Naive thymus-derived CD8-positive, alpha-beta T cell (primary cell): Measurements from ENCODE around the gene MAGEA12. TPM values are rescaled to one million over a fixed set of nuclear protein-coding genes. Genes with fewer than 3 reads are reported as not detected.
"Not testable (repeated sequence)": the region's sequence is repeated elsewhere in the genome, so short reads cannot be mapped to it uniquely, and the experiment has no call there.

Experiments
- ATAC-seq, 2 donors: fragments of 150-1000 bp; cut with Tn5 transposase in 1 of 2; sonication (Bioruptor Pico), chemical (Tn5 transposase) in 1 of 2; 1 replicate in 1 of 2; 2 replicates in 1 of 2; pipeline ENCODE4 v1.10.0; 2021; ENCODE audit warnings: mild to moderate bottlenecking in 2 of 2, moderate library complexity in 2 of 2
- POLR2A ChIA-PET: fragments of 350-600 bp; sonication (Branson Sonifier 250); formaldehyde crosslinking; loops from one replicate; lab custom pipeline; 2021; ENCODE audit warnings: antibody characterized with exemption; lab: Charles Lee
- DNase-seq, 10 donors: peaks; one replicate each; pipeline versions ENCODE4 v3.0.0 to v3.0.0-alpha.2; 2020 to 2022
- H3K27ac Mint-ChIP-seq, 10 donors: one replicate each; pipeline ENCODE4 v1.8.0; 2020 to 2022; ENCODE audit warnings: mild to moderate bottlenecking in 10 of 10, mixed read lengths in 10 of 10, moderate library complexity in 4 of 10, inconsistent platforms in 1 of 10
- H3K27me3 Mint-ChIP-seq, 5 donors: one replicate each; pipeline ENCODE4 v1.8.0; 2021 to 2022; ENCODE audit warnings: mixed read lengths in 5 of 5
- H3K36me3 Mint-ChIP-seq, 3 donors: one replicate each; pipeline ENCODE4 v1.8.0; 2020 to 2022; ENCODE audit warnings: mixed read lengths in 3 of 3, mild to moderate bottlenecking in 2 of 3, inconsistent platforms in 1 of 3
- H3K4me1 Mint-ChIP-seq, 4 donors: one replicate each; pipeline ENCODE4 v1.8.0; 2021 to 2022; ENCODE audit warnings: mixed read lengths in 4 of 4
- H3K4me3 Mint-ChIP-seq, 10 donors: one replicate each; pipeline ENCODE4 v1.8.0; 2020 to 2022; ENCODE audit warnings: mild to moderate bottlenecking in 10 of 10, mixed read lengths in 10 of 10, moderate library complexity in 6 of 10, inconsistent platforms in 1 of 10
- H3K9me3 Mint-ChIP-seq, 9 donors: one replicate each; pipeline ENCODE4 v1.8.0; 2020 to 2022; ENCODE audit warnings: mixed read lengths in 9 of 9, mild to moderate bottlenecking in 3 of 9, inconsistent platforms in 1 of 9, moderate library complexity in 1 of 9
- polyA plus RNA-seq, 3 donors: library from polyadenylated mRNA; unstranded; fragments of 300-500 nt; fragmentation: Illumina TruSeq; gene quantifications; one replicate each; pipeline ENCODE4 v1.2.3, GENCODE V29; 2021
- total RNA-seq, 8 experiments: library from RNA in 2 of 8; stranded (reverse) in 2 of 8; gene quantifications; one replicate each; pipeline ENCODE4 v1.2.3 and lab custom pipeline; 2021 to 2026

Gene MAGEA12
- total and polyA plus RNA-seq, 5 experiments from 2014 or later = not detected

DNA sequence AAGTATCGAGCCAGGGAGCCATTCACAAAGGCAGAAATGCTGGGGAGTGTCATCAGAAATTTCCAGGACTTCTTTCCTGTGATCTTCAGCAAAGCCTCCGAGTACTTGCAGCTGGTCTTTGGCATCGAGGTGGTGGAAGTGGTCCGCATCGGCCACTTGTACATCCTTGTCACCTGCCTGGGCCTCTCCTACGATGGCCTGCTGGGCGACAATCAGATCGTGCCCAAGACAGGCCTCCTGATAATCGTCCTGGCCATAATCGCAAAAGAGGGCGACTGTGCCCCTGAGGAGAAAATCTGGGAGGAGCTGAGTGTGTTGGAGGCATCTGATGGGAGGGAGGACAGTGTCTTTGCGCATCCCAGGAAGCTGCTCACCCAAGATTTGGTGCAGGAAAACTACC lies 3.0 kb downstream of the MAGEA12 start:
- ATAC-seq, H3K27me3 Mint-ChIP-seq, H3K9me3 Mint-ChIP-seq, POLR2A ChIA-PET, DNase-seq, H3K4me3 Mint-ChIP-seq, H3K4me1 Mint-ChIP-seq, H3K36me3 Mint-ChIP-seq, H3K27ac Mint-ChIP-seq: not testable (repeated sequence)

DNA sequence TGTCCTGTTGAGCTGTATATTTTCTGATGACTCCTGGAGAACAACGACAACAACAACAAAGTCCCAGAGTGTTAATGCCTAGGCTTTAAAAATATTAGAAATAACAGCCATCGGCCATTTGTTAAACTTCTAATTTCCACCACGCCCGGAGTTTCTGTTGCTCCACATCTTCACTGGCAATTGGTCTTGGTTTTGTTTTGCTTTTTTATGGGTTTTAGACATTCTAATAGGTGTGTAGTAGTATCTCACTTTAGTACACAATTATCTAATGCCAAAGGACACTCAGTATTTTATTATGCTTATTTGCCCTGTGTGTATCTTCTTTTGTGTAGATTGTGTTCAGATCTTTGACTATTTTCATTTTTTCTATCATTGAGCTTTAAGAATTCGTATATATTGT lies 5.0 kb downstream of the MAGEA12 start:
- Mint-ChIP-seq H3K9me3 (no peaks in the 10 kb centered on the region), H3K36me3 (no peaks in the 10 kb centered on the region), H3K4me3 (no peak overlapping the region), H3K4me1 (no peaks in the 10 kb centered on the region), H3K27ac (no peak overlapping the region), H3K27me3 (peaks cover 0 to 6% (median 0%) of the 10 kb centered on the region in 5 donors)
- DNase-seq = no peak
- ATAC-seq = no peak
- POLR2A ChIA-PET = no interaction called here

DNA sequence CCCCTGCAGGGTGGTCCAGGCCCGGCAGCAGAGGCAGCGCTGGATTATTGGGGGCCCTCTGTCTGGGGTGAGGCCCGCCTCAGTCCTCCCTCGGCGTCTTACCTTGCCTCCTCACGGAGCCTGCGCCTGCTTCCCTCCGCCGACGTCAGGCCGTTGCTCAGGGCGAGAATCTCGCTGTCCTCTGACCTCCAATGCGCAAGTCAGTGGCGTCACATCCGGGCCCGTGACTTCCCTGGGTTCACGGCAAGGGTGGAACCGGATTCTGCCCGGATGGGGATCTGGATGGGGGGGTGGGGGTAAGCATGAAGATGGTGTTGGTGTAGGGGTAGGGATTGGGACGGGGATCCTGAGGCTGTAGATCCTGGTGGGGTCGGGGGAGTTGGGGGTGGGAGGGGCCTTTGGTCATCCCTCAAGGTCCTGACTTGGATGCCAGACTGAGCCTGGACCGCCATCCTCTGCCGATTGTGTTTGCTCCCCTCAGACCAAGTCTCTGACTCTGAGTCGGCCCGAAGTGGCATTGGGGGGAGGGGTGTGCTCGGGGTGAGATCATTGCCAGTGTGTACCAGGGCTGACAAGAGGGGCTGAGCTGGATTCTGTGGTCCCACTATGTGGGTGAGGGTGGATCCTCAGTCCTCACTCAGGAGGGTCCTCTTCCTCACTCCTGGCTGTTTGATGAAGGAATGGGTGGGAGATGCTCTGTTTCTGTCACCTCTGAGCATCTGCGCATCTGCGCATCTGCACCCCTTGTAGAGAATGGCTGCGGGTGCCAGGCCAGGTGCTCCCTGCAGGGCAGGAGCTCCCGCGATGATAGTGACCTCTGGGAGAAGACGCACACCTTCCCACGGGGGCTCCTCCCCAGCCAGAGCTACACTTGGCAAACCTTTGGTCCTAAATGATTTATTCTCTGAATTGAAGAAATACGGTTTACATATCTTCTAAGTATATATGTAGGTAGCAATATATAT lies 20.4 kb downstream of the MAGEA12 start, which contains the start of gene MAGEA2:
MAGEA2 (minus strand) TSS at position 157 of the 965 bp plus-strand sequence. CDS start 2,479 bp downstream, outside the sequence.
- ATAC-seq, H3K4me1 Mint-ChIP-seq, DNase-seq, H3K9me3 Mint-ChIP-seq, POLR2A ChIA-PET, H3K36me3 Mint-ChIP-seq, H3K27ac Mint-ChIP-seq, H3K27me3 Mint-ChIP-seq, H3K4me3 Mint-ChIP-seq: not testable (repeated sequence)

DNA sequence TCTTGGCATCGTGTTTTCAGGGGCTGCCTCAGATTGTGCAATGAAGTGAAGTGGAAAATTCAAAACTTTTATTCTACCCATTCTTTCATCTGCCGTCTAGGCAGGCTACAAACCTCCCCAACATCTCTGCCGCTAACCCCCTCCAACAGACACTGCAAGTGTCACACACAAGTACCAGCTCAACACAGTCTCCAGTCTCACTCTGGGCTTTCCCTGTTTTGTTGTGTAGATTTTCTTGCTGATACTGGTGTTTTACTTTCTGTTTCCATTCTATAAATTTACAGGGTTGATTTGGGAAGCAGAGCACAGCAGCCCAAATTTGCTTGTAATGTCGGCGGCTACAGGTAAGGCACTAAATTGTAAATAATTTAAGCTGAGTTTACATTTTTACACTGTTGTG lies 21.3 kb downstream of the MAGEA12 start:
- H3K4me3 Mint-ChIP-seq, H3K36me3 Mint-ChIP-seq, H3K9me3 Mint-ChIP-seq, H3K4me1 Mint-ChIP-seq, H3K27ac Mint-ChIP-seq, DNase-seq, ATAC-seq, H3K27me3 Mint-ChIP-seq, POLR2A ChIA-PET: not testable (repeated sequence)

DNA sequence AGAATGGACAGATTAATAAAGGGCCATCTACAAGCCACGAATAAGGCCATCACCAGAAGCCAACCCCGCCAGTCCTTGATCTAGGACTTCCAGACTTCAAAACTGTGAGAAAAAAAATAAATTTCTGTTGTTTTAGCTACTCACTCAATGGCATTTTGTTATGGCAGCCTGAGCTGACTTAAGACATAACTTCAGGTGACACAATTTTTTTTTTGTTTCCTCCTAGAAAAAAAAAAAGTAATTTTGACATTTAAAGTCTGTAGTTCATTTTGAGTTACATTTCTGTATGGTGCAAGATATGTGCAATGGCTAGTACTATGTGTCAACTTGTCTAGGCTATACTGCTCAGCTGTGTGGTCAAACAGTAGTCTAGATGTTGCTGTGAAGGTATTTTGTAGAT lies 25.4 kb downstream of the MAGEA12 start, which contains the start of gene CSAG3:
CSAG3 (plus strand) TSS at position 301 of the 400 bp plus-strand sequence.
- H3K27me3 Mint-ChIP-seq, H3K9me3 Mint-ChIP-seq: not testable (repeated sequence)

DNA sequence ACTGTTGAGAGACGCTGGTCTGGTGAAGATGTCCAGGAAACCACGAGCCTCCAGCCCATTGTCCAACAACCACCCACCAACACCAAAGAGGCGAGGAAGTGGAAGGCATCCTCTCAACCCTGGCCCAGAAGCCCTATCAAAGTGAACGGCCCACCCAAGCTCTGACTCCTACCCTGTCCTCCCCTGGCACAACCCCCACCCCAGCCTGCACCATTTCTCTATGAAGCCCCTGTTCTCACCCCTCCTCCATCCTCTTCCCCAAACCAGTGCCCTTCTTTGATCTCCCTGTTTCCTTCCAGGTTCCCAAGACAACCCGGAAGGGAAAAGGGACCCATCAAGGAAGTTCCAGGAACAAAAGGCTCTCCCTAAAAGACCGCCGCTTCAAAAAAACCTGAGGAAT lies 26.0 kb downstream of the MAGEA12 start:
- ATAC-seq, H3K4me3 Mint-ChIP-seq, POLR2A ChIA-PET, H3K4me1 Mint-ChIP-seq, H3K27ac Mint-ChIP-seq, H3K27me3 Mint-ChIP-seq, DNase-seq, H3K36me3 Mint-ChIP-seq, H3K9me3 Mint-ChIP-seq: not testable (repeated sequence)

More for the DNA sequence above, 25.4 kb downstream of the MAGEA12 start, which contains the start of gene CSAG3:
- DNase-seq, H3K36me3 Mint-ChIP-seq, ATAC-seq, H3K4me3 Mint-ChIP-seq, POLR2A ChIA-PET, H3K4me1 Mint-ChIP-seq, H3K27ac Mint-ChIP-seq: not testable (repeated sequence)

DNA sequence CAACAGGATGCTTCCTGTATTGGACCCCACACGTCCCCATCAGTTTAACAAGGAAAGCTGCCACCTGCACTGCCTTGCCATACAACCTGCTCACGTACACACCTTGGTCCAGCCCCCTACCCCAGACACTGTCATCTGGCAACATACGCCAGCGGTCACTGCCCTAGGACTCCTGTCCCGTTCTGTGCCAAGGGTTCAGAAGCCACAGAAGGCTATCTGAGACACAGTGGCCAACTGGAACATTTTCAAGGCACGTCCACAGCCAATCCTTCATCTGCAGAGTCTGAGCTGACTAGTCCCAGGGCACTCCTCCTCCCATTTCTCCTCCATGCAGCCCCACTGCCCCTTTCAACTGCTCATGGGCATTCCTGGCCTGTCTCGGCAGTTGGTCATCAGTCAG lies 28.0 kb downstream of the MAGEA12 start:
- ATAC-seq, H3K27me3 Mint-ChIP-seq, H3K36me3 Mint-ChIP-seq, H3K4me3 Mint-ChIP-seq, H3K9me3 Mint-ChIP-seq, H3K27ac Mint-ChIP-seq, H3K4me1 Mint-ChIP-seq, DNase-seq, POLR2A ChIA-PET: not testable (repeated sequence)

DNA sequence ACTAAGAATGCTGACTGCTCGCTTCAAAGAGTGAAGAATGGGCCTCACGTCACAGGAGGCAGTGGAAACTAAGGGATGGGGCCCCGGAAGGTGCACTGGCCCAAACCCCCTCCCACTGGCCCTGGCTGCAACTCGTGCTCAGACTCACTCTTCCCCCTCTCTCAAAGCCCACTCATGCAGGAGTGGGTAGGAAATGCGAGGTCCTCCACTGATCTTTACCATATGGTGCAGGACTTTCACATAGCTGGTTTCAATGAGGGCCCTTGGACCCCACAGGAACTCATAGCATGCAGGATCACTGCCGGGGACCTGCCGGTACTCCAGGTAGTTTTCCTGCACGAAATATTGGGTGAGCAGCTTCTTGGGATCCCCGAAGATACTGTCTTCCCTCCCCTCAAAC lies 33.0 kb downstream of the MAGEA12 start:
- H3K4me3 Mint-ChIP-seq, H3K36me3 Mint-ChIP-seq, DNase-seq, H3K27me3 Mint-ChIP-seq, POLR2A ChIA-PET, H3K4me1 Mint-ChIP-seq, H3K27ac Mint-ChIP-seq, H3K9me3 Mint-ChIP-seq, ATAC-seq: not testable (repeated sequence)

DNA sequence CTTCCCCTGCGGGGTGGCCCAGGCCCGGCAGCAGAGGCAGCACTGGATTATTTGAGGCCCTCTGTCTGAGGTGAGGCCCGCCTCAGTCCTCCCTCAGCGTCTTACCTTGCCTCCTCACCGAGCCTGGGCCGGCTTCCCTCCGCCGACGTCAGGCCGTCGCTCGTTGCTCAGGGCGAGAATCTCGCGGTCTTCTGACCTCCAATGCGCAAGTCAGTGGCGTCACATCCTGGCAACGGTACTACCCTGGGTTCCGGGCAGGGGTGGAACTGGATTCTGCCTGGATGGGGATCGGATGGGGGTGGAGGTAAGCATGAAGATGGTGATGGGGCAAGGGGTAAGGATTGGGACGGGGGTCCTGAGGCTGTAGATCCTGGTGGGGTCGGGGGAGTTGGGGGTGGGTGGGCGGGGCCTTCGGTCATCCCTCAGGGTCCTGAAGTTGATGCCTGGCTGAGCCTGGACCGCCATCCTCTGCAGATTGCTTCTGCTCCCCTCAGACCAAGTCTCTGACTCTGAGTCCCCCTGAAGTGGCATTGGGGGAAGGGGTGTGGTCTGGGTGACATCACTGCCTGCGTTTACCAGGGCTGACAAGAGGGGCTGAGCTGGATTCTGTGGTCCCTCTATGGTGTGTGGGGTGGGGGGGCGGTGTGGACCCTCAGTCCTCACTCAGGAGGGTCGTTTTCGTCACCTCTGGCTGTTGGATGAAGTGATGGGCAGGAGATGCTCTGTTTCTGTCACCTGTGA lies 36.2 kb downstream of the MAGEA12 start, which contains the start of gene MAGEA6:
MAGEA6 (minus strand) TSS at position 141 of the 741 bp plus-strand sequence. CDS start 2,039 bp downstream, outside the sequence.
- POLR2A ChIA-PET, H3K27me3 Mint-ChIP-seq, H3K4me1 Mint-ChIP-seq, DNase-seq, ATAC-seq, H3K27ac Mint-ChIP-seq, H3K4me3 Mint-ChIP-seq, H3K9me3 Mint-ChIP-seq, H3K36me3 Mint-ChIP-seq: not testable (repeated sequence)

DNA sequence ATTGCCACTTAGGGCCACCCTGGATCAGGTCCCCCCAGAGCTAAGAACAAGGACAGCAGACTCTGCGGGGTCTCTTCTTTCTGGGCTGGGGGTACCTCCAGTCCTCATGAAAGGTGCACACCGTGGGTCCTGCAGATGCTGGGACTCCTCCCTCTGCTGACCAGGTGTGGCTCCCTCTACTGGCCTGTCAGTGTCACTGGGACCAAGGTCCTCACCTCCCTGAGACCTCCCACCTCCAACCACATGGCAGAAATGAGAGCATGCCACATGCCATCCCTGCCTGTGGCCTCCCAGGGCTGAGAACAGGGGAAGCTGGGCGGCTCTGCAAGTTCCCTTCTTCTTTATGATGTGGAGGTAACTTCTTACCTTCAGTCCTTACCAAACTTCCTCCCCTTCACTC lies 53.5 kb downstream of the MAGEA12 start:
- ATAC-seq, H3K4me3 Mint-ChIP-seq, H3K36me3 Mint-ChIP-seq, POLR2A ChIA-PET, H3K9me3 Mint-ChIP-seq, H3K4me1 Mint-ChIP-seq, H3K27ac Mint-ChIP-seq, H3K27me3 Mint-ChIP-seq, DNase-seq: not testable (repeated sequence)
